Measurements from ENCODE around the gene ARIH2. TPM values are rescaled to one million over a fixed set of nuclear protein-coding genes. Genes with fewer than 3 reads are reported as not detected.

ARIH2 gene
- total RNA-seq, 2 donors from 2014 or later, result 43.1 to 99.5 TPM

GRCh38 chr3:48957006-48957705 lies 38.5 kb downstream of the ARIH2 start:
- intact Hi-C loops (cut with DNase I), result no loop called here
- no peak overlapping the region for H3K27ac ChIP-seq
- peaks cover 0 to 5% of the 10 kb centered on the region in 2 donors for H3K36me3 ChIP-seq (replicated peaks in 1 of 2; ENCODE audit: insufficient read depth in 1 of 2, low read depth in 2 of 2)
- no peaks in the 10 kb centered on the region for H3K27me3 ChIP-seq
- no peak overlapping the region for H3K4me3 ChIP-seq
- no peaks in the 10 kb centered on the region for H3K9me3 ChIP-seq
- no peaks in the 10 kb centered on the region for H3K4me1 ChIP-seq
- DNase-seq (no peak), ATAC-seq (no peak)
- TF ChIP-seq CTCF (IDR thresholded peaks at IDR 0.05) (no peak), POLR2A (IDR thresholded peaks at IDR 0.05) (no peak)
- WGBS, 2 donors, result 84 to 94% methylated on average over 2 of the region's 2 CpGs

GRCh38 chr3:48960841-48961413 lies 42.3 kb downstream of the ARIH2 start:
- no peaks in the 10 kb centered on the region for H3K9me3 ChIP-seq
- intact Hi-C loops (cut with DNase I), result no loop called here
- H3K27me3 ChIP-seq, result no peaks in the 10 kb centered on the region
- H3K36me3 ChIP-seq (replicated peaks in 1 of 2; ENCODE audit: insufficient read depth in 1 of 2, low read depth in 2 of 2), result peaks cover 0 to 10% of the 10 kb centered on the region in 2 donors
- TF ChIP-seq POLR2A (IDR thresholded peaks at IDR 0.05), result no peak
- TF ChIP-seq CTCF (IDR thresholded peaks at IDR 0.05), result no peak
- ATAC-seq, result no peak
- no peak overlapping the region for H3K4me3 ChIP-seq
- DNase-seq, result no peak
- no peak overlapping the region for H3K27ac ChIP-seq
- no peaks in the 10 kb centered on the region for H3K4me1 ChIP-seq
- 78 to 84% methylated on average over 4 of the region's 4 CpGs for WGBS, 2 donors

GRCh38 chr3:48962340-48962739 lies 43.7 kb downstream of the ARIH2 start:
- ATAC-seq (no peak), DNase-seq (no peak)
- Histone ChIP-seq H3K4me1 (no peaks in the 10 kb centered on the region), H3K9me3 (no peaks in the 10 kb centered on the region), H3K27me3 (no peaks in the 10 kb centered on the region), H3K36me3 (replicated peaks in 1 of 2; ENCODE audit: insufficient read depth in 1 of 2, low read depth in 2 of 2) (peaks cover 0 to 16% of the 10 kb centered on the region in 2 donors), H3K4me3 (no peak overlapping the region), H3K27ac (no peak overlapping the region)
- WGBS, 2 donors, result 81 to 88% methylated on average over 2 of the region's 2 CpGs
- TF ChIP-seq POLR2A (IDR thresholded peaks at IDR 0.05), result no peak
- TF ChIP-seq CTCF (IDR thresholded peaks at IDR 0.05), result no peak
- intact Hi-C loops (cut with DNase I), result no loop called here

GRCh38 chr3:48962939-48963338 lies 44.3 kb downstream of the ARIH2 start:
- TF ChIP-seq POLR2A (IDR thresholded peaks at IDR 0.05), result no peak
- no peak for TF ChIP-seq CTCF (IDR thresholded peaks at IDR 0.05)
- Histone ChIP-seq H3K9me3 (no peaks in the 10 kb centered on the region), H3K4me3 (no peak overlapping the region), H3K4me1 (no peaks in the 10 kb centered on the region), H3K36me3 (replicated peaks in 1 of 2; ENCODE audit: insufficient read depth in 1 of 2, low read depth in 2 of 2) (peaks cover 0 to 19% of the 10 kb centered on the region in 2 donors), H3K27ac (no peak overlapping the region), H3K27me3 (no peaks in the 10 kb centered on the region)
- intact Hi-C loops (cut with DNase I), result no loop called here
- ATAC-seq, result no peak
- 82 to 88% methylated on average over 4 of the region's 4 CpGs for WGBS, 2 donors
- DNase-seq, result no peak

- DNase-seq, result no peak
- intact Hi-C loops (cut with DNase I), result no loop called here
- Histone ChIP-seq H3K4me1 (no peaks in the 10 kb centered on the region), H3K36me3 (replicated peaks in 1 of 2; ENCODE audit: insufficient read depth in 1 of 2, low read depth in 2 of 2) (peaks cover 0 to 18% of the 10 kb centered on the region in 2 donors), H3K9me3 (no peaks in the 10 kb centered on the region), H3K27me3 (no peaks in the 10 kb centered on the region), H3K27ac (no peak overlapping the region), H3K4me3 (no peak overlapping the region)
- TF ChIP-seq POLR2A (IDR thresholded peaks at IDR 0.05) (no peak), CTCF (IDR thresholded peaks at IDR 0.05) (no peak)
- ATAC-seq, result no peak
- 80 to 84% methylated on average over 2 of the region's 2 CpGs for whole genome bisulfite sequencing, 2 donors
Measured at GRCh38 chr3:48963591-48963990, 44.9 kb downstream of the ARIH2 start.
